Activated CD4-positive, alpha-beta T cell treated with anti-CD3 and anti-CD28 coated beads for 1 hour (primary cell): ENCODE data around the gene GNA14.
"Not testable (repeated sequence)": the region's sequence is repeated elsewhere in the genome, so short reads cannot be mapped to it uniquely, and the experiment has no call there.

ENCODE experiments used
- DNase-seq: peaks from one replicate; pipeline ENCODE4 v3.0.0-alpha.2; 2020

GNA14 gene

DNA sequence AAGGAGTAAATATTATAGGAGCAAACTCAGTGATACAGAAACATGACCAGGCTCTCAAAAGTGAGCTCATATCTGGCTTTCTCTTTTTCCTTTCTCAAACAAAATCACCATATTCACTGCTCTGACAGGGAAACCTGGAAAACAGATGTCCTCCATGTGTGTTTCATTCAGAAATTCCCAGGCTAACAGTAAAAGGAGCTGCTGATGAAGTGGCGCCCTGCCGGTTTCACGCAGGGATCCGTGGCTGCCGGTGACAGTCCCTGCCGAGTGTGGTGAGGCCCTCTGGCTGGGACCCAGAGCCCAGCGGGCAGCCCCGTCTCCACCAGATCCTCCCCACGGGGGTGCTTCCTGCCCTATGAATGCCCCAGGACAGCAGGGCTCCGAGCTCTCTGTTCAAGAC is 208.1 kb downstream of the GNA14 start:
- DNase-seq: no peak

- DNase-seq: no peak
These were observed 209.5 kb downstream of the GNA14 start for GRCh38 chr9:77438653-77439052.

DNA sequence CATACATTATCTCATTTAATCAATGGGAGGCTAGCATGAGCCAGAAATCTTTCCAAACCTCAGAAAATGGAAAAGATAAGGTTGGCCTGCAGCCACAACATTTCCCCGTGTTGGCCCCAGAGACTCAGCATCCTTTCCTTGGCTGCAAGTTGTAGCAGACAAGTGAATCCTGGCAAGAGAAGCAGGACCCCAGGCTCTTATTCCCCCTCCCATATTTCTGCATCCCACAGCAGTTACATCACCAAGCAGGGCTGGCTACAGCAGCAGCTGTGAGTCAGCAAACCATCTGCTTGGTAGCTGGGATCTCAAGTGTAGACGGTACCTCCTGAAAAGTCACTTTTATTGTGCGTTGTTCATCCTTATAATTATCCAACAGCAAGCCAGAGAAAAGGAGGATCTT is 212.4 kb downstream of the GNA14 start:
- DNase-seq: no peak

DNA sequence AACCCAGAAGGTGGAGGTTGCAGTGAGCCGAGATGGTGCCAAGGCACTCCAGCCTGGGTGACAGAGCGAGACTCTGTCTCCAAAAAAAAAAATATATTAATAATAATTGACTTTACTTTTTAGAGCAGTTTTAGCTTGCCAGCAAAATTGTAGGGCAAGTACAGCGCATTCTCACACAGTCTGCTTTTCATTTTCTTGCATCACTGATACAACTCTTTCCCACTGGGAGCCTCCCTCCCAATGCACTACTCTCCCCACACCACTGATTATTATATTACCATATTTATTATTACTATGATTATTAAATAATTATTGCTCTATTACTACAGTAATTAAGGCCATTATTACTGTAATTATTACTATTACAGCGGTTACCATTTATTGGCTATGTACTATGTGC is 212.8 kb downstream of the GNA14 start:
- no peak for DNase-seq

DNA sequence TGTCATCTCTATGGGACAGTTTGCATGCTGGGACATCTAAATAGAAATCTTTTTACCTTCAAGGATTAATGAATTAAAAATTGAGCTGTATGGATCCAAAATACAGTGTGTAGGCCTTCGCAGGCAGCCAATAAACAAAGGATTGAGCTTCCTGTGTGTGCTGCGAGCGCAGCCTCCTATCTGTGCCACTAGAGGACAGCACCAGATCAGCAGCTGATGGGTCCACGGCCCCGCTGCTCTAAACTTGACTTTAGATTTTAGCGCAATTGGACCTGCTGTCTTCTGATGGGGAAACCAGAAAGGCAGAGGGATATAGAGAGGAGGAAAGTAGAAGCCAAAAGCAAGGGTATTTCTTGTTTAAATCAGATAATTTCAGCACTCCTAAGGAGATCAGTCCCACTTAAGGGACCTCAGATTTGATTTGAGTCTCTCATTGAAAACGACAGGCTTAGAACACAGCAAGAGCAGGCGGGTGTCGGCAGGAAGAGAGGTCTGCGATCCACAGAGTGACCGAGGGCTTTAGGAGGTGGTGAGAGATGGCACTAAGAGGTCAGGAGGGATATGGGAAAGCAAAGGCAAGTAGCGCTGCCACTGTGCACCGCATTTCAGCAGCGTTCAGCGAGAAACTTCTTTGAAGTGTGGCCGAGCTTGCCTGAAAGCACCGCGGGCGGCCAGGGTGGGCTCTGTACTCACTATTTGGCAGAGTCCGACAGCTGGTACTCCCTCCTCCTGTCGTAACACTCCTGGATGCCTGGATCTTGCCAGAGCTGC is 214.3 kb downstream of the GNA14 start:
- DNase-seq: no peak

GRCh38 chr9:77432053-77432452 is 216.1 kb downstream of the GNA14 start:
- no peak for DNase-seq

DNA sequence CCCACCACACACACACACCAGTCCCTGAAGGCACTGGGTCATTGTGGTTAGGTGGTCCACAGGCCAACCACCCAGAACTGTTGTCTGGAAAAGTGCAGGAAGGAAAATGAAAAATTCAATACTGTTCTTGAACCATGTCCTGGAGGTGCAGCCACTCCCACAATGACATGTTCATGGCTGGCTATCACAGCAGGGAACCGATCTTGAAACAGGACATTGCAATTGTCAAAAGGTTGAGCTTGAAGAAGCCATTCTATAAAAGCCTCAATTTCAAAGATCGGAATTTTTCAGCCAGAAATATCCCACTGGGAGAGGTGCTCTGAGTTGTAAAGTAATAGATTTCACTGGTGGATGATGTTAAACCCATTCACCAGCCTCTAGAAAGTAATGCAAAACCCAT is 218.2 kb downstream of the GNA14 start:
- no peak for DNase-seq

- DNase-seq: no peak
These were observed 220.7 kb downstream of the GNA14 start for GRCh38 chr9:77427256-77427927.

DNA sequence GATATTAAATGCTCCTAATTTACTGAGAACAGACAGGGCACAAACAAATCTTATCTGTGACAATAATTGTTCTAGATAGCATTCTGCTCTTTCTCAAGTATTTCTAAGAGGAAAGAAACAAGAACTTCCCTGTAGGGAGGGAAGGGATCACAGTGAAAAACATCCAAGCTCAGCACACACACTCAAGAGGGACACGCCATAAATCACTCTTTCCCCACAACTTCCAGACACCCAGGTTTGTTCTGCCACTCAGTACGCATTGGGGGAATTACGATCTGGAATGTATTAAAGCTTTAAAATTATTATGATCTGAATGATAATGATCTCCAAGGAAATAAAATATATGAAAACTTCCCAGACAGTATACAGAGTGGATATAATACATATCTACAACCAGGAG is 221.4 kb downstream of the GNA14 start:
- DNase-seq: no peak

- DNase-seq: no peak
These were observed 223.1 kb downstream of the GNA14 start for GRCh38 chr9:77424993-77425392.

DNA sequence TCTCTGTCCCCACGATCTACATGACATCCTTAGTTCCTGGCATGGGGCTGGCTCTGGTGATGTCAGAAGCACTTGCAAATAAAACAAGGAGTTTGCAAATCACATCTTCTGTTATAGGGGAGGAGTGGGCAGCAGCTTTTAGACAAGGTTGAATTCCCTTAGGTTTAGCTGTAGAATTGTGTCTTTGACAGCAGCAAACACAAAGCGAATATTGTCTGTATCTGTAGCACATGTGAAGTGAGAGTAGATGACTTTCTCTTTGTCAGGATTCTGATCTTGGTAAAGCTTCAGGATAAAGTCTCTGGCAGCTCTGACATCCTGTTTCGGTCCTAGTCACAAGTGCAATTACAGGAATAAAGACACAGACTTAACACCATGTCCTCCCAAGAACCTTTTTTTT is 224.3 kb downstream of the GNA14 start:
- DNase-seq: no peak

DNA sequence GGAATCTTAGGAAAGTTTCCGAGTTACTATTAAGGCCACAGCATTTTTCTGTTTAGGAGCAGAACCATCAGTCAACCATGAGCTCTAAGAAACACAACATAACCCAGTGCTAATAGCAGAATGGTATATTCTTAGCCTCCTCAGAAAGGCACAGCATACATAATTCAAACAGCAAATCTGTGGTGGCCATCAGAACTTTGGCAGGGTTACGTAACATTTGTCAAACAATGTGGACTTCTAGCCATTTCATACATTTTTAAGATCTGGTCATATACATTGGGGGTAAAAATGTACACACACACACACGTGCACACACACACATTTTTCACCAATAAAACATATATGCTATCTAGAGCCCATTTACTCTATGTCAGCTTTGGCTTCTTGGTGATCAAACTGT is 225.2 kb downstream of the GNA14 start:
- no peak for DNase-seq

DNA sequence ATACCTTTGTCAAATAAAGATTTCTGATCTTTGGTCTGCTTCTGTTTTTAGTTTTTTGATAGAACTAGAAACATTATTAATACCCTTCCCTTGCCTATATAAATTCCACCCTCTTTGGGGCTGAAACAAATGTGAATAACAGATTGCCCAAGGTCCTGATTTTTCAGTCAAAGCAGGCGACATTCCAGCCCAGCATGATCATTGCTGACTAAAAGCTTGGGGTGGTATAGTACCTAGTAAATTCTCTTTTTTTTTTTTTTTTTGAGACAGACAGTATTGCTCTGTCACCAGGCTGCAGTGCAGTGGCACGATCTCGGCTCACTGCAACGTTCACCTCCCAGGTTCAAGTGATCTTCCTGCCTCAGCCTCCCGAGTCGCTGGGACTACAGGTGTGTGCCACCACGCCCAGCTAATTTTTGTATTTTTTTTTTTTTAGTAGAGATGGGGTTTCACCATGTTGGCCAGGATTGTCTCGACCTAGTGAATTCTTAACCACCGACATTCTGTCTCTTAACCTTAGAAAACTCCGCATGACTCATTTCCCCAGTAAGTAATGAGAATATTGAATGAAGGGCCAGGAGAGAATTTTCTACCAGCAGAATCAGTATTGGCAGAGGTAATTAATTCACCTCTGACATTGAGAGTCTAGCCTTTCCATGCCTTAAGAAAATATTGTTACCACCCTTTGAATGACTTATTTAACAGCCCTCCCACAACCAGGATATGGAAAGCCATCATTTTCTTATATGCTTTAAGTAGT is 226.4 kb downstream of the GNA14 start:
- DNase-seq: no peak

- DNase-seq: no peak
These were observed 227.5 kb downstream of the GNA14 start for GRCh38 chr9:77420641-77421040.

DNA sequence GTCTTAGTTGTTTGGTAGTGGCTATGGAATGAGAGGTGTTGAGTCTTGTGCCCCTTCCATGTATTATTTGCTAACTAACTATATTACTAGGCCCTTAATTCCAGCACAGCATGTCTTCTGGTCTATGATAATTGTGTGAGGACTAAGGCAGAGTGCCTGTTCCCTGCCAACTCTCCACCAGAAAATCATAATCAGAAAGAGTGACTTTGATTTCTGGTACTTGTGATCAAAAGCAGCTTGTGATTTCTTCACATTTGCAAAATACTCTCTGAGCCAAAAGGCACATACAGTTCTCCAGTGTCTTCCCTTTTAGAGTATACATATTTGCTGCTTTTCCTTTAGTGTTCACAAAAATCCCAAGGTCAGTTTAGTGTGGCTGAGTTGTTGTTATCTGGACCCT is 229.9 kb downstream of the GNA14 start:
- no peak for DNase-seq

- no peak for DNase-seq
These were observed 230.6 kb downstream of the GNA14 start for GRCh38 chr9:77417566-77417965.

DNA sequence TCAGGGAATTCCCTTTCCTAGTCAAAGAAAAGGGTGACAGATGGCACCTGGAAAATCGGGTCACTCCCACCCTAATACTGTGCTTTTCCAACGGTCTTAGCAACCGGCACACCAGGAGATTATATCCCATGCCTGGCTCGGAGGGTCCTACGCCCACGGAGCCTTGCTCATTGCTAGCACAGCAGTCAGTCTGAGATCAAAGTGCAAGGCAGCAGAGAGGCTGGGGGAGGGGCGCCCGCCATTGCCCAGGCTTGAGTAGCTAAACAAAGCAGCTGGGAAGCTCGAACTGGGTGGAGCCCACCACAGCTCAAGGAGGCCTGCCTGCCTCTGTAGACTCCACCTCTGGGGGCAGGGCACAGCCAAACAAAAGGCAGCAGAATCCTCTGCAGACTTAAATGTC is 239.6 kb downstream of the GNA14 start:
- not testable (repeated sequence) for DNase-seq

DNA sequence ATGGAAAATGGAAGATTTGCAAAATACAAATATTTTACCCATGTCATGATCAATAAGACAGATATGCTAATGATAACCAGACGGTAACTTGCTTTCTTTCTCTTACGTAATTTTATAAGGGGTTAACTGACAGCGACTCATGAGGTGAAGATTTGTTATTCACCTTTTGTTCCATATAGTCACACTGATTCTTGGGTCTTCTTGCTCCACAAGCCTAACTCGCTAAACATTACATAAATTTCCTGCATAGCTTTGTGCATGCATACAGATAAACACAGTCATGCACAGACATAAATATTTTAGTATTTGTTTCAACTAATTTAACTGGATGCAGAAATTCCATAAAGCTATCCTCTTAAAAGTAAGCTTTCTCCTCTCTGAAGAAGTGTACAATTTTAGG is 244.9 kb downstream of the GNA14 start:
- no peak for DNase-seq

DNA sequence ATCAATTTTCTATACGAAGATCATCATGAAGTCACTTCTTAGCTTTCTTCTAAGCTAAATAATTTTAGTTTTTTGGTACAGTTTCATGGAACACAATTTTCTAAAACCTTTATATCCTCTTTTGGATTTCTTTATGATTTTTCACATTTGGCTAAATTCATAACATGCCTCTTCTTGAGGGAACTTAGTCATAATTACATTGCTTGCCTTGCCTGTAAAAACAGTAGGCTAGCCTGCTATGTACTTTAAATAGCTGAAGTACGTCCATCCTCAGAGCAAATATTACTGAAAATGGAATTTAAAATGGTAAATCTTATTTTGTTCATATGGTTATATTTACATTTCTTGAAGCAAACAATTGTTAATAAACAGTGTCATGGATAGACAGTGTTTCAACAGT is 245.8 kb downstream of the GNA14 start:
- no peak for DNase-seq

- DNase-seq: no peak
These were observed 248.2 kb downstream of the GNA14 start for GRCh38 chr9:77399964-77400363.

DNA sequence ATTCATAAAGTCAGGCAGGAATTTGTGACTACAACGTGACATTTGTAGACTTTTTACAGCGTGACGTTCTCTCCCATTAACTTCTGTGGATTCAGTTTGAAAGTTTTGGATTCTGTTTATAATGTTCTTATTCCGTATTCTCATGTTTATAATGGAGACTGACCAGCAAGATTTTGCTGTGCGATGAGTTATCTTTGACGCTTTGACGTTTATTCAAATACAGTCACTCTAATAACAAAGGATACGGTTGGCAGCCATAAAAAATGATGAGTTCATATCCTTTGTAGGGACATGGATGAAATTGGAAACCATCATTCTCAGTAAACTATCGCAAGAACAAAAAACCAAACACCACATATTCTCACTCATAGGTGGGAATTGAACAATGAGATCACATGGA is 249.5 kb downstream of the GNA14 start:
- DNase-seq: not testable (repeated sequence)

DNA sequence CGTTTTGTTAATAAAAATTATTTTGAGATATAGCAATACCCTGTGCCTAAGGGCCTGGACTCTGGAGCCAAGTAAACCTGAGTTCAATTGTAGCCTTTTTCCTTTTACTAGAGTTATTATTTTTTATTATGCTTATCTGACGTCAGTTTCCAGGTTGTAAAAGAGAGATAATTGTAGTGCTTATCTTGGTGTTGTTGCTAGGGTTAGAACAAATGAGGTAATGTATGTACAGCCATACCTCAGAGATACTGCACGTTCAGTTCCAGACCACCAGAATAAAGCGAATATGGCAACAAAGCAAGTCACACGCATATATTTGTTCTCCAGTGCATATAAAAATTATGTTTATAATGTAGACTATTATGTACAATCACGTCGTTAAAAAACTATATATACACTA is 255.8 kb downstream of the GNA14 start:
- no peak for DNase-seq

GRCh38 chr9:77391834-77392233 is 256.3 kb downstream of the GNA14 start:
- no peak for DNase-seq

DNA sequence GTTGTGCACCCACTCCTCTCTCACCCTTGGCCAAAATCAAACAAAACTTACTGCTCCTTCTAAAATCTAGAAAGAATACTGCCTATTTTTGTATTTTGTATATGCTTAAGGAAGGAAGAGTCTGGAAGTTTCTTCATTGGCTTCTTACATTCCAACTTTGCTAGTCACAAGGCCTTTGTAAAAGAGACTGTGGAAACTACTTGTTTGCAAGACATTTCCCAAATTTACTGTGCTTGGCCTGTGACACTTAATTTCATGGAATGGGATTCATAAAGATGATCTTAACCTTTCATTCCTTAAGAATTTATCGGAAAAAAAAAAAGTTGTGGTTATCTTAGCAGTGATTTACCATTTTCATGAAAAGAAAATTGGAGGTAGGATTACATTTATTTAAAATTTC is 261.9 kb downstream of the GNA14 start:
- no peak for DNase-seq
